GM18507 (cell line): ENCODE measurements around the gene AMBRA1.
"Not testable (repeated sequence)": the region's sequence is repeated elsewhere in the genome, so short reads cannot be mapped to it uniquely, and the experiment has no call there.

Experiments
- DNase-seq: peaks from one replicate; pipeline ENCODE4 v3.0.0; 2011; ENCODE audit warnings: low read depth; ENCODE audit not compliant: insufficient read length; ENCODE audit errors: extremely low spot score
- FAIRE-seq: peaks from 2 replicates; lab custom pipeline; 2011; peaks lifted over from hg19 to GRCh38; lab: Jason Lieb, UNC

AMBRA1 gene

GRCh38 chr11:46381048-46381818, 212.6 kb downstream of the AMBRA1 start, which contains the start of gene MDK:
Gene MDK, plus strand, starts transcription at chr11:46381669. Its CDS starts 389 bp downstream, at chr11:46382058.
- FAIRE-seq = no peak
- no peak for DNase-seq

GRCh38 chr11:46380340-46381047, 213.3 kb downstream of the AMBRA1 start:
- DNase-seq (no peak), FAIRE-seq (peak; percentile 51)

DNA sequence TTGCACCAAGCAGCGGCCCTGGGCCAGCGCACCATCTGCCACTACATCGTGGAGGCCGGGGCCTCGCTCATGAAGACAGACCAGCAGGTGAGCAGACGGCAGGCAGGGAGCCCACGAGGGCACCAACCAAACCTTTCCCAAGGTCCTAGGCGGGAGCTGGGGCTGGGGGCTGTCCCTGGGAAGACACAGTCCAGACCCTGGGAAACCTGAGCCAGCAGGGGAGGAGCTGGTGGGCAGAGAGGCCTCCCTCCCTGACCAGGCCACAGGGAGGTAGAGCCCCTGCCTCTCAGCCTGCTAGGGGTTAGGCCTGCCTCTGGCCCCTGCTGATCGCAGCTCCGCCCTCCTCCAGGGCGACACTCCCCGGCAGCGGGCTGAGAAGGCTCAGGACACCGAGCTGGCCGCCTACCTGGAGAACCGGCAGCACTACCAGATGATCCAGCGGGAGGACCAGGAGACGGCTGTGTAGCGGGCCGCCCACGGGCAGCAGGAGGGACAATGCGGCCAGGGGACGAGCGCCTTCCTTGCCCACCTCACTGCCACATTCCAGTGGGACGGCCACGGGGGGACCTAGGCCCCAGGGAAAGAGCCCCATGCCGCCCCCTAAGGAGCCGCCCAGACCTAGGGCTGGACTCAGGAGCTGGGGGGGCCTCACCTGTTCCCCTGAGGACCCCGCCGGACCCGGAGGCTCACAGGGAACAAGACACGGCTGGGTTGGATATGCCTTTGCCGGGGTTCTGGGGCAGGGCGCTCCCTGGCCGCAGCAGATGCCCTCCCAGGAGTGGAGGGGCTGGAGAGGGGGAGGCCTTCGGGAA, 214.1 kb downstream of the AMBRA1 start:
- not testable (repeated sequence) for DNase-seq, FAIRE-seq

- FAIRE-seq = no peak
- no peak for DNase-seq
Observed at GRCh38 chr11:46378811-46379481, 214.9 kb downstream of the AMBRA1 start.

DNA sequence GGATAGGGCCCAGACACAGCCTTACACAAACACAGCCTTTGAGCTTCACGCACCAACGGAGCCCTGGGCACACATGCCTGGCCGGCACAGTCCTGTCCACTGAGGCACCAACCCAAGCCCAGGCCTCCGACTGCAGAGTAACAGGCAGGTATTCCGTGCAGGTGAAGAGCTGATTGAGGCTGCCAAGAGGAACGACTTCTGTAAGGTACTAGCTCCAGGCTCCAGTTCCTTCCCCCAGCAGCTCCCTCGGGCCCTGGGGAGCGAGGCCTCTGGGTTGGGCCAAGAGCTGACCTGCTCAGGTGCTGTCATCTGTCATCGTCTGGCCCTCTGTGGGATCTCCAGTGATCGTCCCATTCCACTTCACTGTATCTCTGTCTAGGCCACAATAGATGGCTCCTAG, 215.5 kb downstream of the AMBRA1 start:
- no peak for FAIRE-seq
- no peak for DNase-seq

GRCh38 chr11:46377831-46378230, 216.0 kb downstream of the AMBRA1 start:
- FAIRE-seq = no peak
- DNase-seq = no peak

DNA sequence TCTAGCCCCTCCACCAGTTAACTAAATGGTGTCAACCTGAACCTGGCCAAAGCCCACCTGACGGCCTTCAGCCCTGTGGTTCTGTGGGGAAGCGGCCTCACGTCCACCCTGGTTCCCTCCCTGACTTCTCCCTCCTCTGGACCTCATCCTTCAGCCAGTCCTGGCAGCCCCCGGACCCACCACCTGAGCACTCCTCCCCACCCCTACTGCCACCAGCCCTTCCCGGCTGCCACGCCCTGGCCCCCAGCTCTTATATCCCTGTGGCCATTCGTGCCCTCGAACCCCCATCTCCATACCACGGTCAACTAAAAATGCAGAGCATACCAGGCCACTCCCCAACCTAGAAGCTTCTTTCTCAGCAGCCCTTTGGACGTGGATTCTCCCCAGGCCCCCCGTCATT, 216.5 kb downstream of the AMBRA1 start:
- FAIRE-seq (no peak), DNase-seq (no peak)

GRCh38 chr11:46376258-46377050, 217.4 kb downstream of the AMBRA1 start:
- no peak for DNase-seq
- no peak for FAIRE-seq

DNA sequence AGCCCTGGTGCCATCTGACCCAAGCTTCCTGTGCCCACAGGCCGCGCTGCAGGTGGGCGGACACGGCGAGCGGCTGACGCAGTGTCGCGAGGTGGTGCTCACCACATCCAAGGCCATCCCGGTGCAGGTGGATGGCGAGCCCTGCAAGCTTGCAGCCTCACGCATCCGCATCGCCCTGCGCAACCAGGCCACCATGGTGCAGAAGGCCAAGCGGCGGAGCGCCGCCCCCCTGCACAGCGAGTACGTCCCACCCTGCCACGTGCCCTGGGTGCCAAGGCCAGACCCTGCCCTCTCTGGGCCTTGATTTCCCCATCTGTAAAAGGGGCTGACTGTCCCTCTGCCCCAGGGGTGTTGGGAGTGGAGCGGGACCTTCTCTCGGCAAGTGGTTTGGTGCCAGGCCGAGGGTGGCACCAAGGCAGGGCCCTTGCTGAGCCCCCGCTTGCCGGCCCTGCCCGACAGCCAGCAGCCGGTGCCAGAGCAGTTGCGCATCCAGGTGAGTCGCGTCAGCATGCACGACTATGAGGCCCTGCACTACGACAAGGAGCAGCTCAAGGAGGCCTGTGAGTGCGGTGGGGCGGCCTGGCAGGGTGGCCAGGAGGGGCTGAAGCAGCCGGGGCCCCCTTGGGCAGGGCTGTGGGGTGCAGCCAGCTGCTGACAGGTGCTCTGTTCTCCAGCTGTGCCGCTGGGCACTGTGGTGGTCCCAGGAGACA, 218.3 kb downstream of the AMBRA1 start:
- DNase-seq (no peak), FAIRE-seq (no peak)

DNA sequence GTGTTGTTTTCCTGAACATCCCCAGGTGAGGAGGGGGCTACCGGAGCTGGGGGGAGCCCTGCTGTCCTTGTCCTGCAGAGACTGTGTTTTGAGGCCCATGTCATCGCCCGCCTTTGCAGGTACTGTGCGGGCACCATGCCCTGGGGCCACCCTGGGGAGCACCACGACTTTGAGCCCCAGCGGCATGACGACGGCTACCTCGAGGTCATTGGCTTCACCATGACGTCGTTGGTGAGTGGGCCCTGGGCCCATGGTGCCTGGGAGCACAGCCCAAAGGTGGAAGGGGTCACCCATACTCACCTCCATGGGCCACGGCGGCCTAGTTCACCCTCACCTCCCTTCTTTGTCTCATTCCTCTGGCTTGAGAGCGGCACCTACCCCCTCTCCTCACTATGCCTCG, 219.0 kb downstream of the AMBRA1 start:
- FAIRE-seq = no peak

GRCh38 chr11:46373787-46374740, 219.8 kb downstream of the AMBRA1 start:
- FAIRE-seq (no peak), DNase-seq (no peak)

More for the DNA sequence above, 219.0 kb downstream of the AMBRA1 start:
- no peak for DNase-seq

- DNase-seq, FAIRE-seq: not testable (repeated sequence)
Observed at GRCh38 chr11:46372501-46372900, 221.3 kb downstream of the AMBRA1 start.

DNA sequence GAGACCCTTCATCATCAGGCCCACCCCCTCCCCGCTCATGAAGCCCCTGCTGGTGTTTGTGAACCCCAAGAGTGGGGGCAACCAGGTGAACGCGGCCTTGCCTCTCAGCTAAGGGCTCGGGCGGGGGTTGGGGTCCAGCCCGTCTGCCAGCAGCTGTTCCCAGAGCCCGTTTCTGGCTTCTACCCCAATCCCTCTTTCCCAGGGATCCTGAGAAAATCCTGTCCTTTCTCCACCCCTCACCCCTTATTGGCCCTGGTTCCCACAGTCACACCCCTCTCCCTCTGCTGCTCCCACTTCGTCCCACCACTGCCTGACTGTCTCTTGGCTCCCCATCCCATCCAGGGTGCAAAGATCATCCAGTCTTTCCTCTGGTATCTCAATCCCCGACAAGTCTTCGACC, 221.7 kb downstream of the AMBRA1 start:
- FAIRE-seq = no peak
- DNase-seq = no peak

- FAIRE-seq, DNase-seq: not testable (repeated sequence)
Observed at GRCh38 chr11:46371262-46371661, 222.6 kb downstream of the AMBRA1 start.

GRCh38 chr11:46370253-46370652, 223.6 kb downstream of the AMBRA1 start:
- FAIRE-seq (no peak), DNase-seq (no peak)

- peak; percentile 88 for FAIRE-seq
Observed at GRCh38 chr11:46369458-46370152, 224.2 kb downstream of the AMBRA1 start.

GRCh38 chr11:46367916-46368267, 225.9 kb downstream of the AMBRA1 start:
- FAIRE-seq = no peak
- no peak for DNase-seq

More at GRCh38 chr11:46369458-46370152, 224.2 kb downstream of the AMBRA1 start:
- no peak for DNase-seq
